HG03064 (cell line): Measurements from ENCODE around the gene NACC1.

ENCODE experiments used
- ATAC-seq: cut with Tn5 transposase; IDR thresholded peaks from one replicate; pipeline ENCODE4 v1.9.1; 2021; ENCODE audit warnings: low read depth; ENCODE audit not compliant: unreplicated experiment

NACC1 gene

GRCh38 chr19:13087795-13088537 lies 30.1 kb upstream of the NACC1 start:
- no peak for ATAC-seq

GRCh38 chr19:13089139-13089856 lies 28.8 kb upstream of the NACC1 start:
- no peak for ATAC-seq

GRCh38 chr19:13089857-13090507 lies 28.1 kb upstream of the NACC1 start:
- ATAC-seq: no peak

GRCh38 chr19:13090511-13091231 lies 27.4 kb upstream of the NACC1 start:
- ATAC-seq: no peak

- ATAC-seq: no peak
Measured at GRCh38 chr19:13091400-13092157, 26.5 kb upstream of the NACC1 start.

GRCh38 chr19:13092158-13092543 lies 25.9 kb upstream of the NACC1 start:
- no peak for ATAC-seq

GRCh38 chr19:13092606-13093235 lies 25.3 kb upstream of the NACC1 start:
- no peak for ATAC-seq

- no peak for ATAC-seq
Measured at GRCh38 chr19:13093407-13094105, 24.5 kb upstream of the NACC1 start.

GRCh38 chr19:13094106-13094504 lies 24.0 kb upstream of the NACC1 start:
- no peak for ATAC-seq

- ATAC-seq: no peak
Measured at GRCh38 chr19:13094771-13095392, 23.2 kb upstream of the NACC1 start.

- ATAC-seq: no peak
Measured at GRCh38 chr19:13095393-13095784, 22.7 kb upstream of the NACC1 start.

GRCh38 chr19:13095934-13096927 lies 21.8 kb upstream of the NACC1 start:
- ATAC-seq: no peak

GRCh38 chr19:13097033-13097462 lies 21.0 kb upstream of the NACC1 start:
- no peak for ATAC-seq

GRCh38 chr19:13097463-13098258 lies 20.4 kb upstream of the NACC1 start:
- ATAC-seq: no peak

GRCh38 chr19:13098277-13099072 lies 19.6 kb upstream of the NACC1 start:
- ATAC-seq: no peak
